HG03521 (cell line): ENCODE data around the gene FAM229A.

ENCODE experiments used
- ATAC-seq: cut with Tn5 transposase; IDR thresholded peaks from one replicate; pipeline ENCODE4 v1.9.1; 2021; ENCODE audit warnings: mild to moderate bottlenecking, moderate library complexity; ENCODE audit not compliant: unreplicated experiment

FAM229A gene

GRCh38 chr1:32332290-32333079 lies 29.8 kb downstream of the FAM229A start:
- no peak for ATAC-seq

- no peak for ATAC-seq
Observed at GRCh38 chr1:32331549-32331948, 30.7 kb downstream of the FAM229A start.

DNA sequence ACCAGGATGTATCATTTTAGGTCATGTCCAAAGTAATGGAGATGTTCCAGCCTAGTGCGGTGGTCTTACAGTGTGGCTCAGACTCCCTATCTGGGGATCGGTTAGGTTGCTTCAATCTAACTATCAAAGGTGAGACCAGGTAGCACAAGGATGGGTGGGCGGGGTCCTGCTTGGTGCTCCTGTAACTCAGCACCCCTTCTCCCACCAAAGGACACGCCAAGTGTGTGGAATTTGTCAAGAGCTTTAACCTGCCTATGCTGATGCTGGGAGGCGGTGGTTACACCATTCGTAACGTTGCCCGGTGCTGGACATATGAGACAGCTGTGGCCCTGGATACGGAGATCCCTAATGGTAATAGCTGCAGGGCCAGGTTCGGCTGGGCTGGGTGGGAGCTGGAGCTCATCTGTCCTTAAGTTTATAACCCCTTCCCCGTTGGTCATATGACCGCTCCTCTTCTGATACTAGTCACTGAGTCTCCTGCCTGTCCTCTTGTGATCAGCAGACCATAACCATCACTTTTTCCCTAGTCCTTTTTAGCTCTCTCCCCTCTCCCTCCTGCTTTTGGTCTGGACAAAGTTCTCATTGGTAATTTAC lies 31.6 kb downstream of the FAM229A start:
- no peak for ATAC-seq

DNA sequence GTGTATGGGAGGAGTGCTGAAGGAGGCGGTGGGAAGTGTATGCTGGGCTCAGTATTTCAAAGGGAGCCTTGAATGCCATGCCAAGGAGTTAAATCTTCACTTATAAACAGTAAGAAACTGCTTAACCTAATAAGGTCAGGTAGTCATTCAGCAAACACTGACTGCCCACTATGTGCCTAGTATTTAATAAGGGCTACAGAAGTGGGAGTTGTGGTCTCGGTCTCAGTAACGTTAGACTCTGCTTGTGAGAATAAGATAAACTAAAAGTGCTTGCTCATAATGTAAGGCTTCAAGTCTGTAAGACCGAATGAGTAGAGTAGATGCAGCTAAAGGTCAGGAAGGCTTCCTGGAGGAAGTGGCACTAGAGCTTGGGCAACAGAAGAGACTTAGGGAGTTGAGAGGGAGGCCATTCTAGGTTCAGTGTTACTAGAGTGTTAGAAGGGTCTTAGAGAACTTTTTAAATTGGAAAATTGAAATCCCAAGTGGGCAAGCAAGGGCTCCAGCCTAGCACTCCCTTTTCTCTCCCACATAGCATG lies 32.3 kb downstream of the FAM229A start:
- no peak for ATAC-seq

- no peak for ATAC-seq
Observed at GRCh38 chr1:32327204-32327603, 35.1 kb downstream of the FAM229A start.

- no peak for ATAC-seq
Observed at GRCh38 chr1:32321712-32322291, 40.5 kb downstream of the FAM229A start.

DNA sequence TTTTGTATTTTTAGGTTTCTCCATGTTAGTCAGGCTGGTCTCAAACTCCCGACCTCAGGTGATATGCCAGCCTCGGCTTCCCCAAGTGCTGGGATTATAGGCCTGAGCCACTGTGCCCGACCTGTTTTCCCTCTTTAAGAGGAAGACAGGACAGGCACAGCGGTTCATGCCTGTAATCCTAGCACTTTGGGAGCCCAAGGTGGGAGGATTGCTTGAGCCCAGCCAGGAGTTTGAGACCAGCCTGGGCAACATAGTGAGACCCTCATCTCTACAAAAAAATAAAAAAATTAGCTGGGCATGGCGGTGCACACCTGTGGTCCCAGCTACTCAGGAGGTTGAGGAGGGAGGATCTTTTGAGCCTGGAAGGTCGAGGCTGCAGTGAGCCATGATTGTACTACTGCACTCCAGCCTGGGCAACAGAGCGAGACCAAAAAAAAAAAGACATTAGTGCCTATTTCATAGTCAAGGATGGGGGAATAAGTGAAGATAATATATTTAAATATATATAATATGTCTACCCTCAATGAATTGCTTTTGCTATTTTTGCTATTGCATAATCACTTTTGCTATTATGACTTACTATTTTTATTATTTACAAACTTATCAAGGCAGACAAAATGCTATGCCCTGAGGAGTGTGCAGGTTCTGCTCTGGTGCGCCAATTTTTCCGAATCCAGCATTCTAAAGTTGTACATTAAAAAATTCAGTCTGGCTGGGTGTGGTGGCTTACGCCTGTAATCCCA lies 44.0 kb downstream of the FAM229A start:
- ATAC-seq = no peak

- ATAC-seq = no peak
Observed at GRCh38 chr1:32316903-32317277, 45.4 kb downstream of the FAM229A start.

DNA sequence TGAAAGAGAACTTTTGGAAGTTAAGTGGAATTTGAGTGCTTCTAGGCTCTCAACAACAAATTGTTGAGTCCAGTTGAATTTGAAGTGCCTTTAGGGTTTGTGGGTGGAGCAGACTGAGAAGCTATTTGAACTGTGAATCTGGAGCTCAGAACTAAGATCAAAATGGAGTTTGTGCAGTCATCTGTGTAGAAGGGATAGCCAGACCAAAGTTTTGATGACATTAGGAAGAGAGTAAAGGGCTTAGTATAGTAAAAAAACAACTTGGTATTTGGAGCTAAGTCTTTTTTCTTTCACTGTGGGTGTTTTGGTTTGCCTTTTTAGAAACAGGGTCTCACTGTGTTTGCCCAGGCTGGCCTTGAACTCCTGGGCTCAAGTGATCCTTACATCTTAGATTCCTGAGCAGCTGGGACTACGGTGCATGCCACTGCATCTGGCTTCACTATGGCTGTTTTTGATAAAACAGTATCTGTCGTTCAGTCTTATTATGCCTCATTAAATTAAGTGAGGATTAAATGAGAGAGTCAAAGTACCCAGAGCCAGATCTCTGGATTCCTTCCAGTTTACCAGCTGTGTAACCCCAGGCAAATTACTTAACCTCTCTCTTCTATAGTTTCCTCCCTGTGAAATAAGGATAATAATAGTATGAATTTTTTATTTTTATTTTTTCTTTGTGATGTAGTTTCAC lies 50.4 kb downstream of the FAM229A start:
- no peak for ATAC-seq
